GDM1 (cell line): ENCODE measurements around the gene ACAA1.
"Not testable (repeated sequence)": the region's sequence is repeated elsewhere in the genome, so short reads cannot be mapped to it uniquely, and the experiment has no call there.

Experiments used
- DNase-seq: peaks from one replicate; lab custom pipeline; 2025; lab: John Stamatoyannopoulos, UW

The ACAA1 gene

GRCh38 chr3:38136777-38137614 is at the start of gene ACAA1:
ACAA1 (minus strand) TSS chr3:38137127; CDS start chr3:38137035, 92 bp downstream.
- DNase-seq, result peak; percentile 98

- DNase-seq, result no peak
Measured at GRCh38 chr3:38177181-38177580, 40.3 kb upstream of the ACAA1 start.

DNA sequence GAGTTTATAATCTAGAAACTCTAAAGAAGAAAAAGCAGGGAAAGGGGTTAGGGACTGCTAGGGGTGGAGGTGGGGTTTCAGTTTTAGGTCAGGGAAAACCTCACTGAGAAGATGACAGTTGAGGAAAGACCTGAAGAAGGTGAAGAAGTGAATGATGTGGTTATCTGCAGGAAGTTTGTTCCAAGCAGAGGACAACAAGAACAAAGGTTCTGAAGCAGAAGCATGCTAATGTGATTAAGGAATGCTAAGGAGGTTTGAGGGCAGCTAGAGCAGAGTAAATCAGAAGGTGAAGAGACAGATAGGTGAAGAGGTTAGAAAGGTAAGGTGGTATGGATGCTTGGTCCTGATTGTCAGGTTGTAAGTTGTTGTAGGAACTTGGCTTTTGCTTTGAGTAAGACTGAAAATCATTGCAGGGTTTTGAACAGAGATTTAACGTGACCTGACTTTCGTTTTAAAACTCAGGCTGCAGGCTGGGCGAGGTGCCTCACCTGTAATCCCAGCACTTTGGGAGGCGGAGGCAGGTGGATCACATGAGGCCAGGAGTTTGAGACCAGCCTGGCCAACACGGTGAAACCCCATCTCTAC is 37.0 kb upstream of the ACAA1 start:
- DNase-seq, result no peak

- no peak for DNase-seq
Measured at GRCh38 chr3:38171622-38172021, 34.7 kb upstream of the ACAA1 start.

DNA sequence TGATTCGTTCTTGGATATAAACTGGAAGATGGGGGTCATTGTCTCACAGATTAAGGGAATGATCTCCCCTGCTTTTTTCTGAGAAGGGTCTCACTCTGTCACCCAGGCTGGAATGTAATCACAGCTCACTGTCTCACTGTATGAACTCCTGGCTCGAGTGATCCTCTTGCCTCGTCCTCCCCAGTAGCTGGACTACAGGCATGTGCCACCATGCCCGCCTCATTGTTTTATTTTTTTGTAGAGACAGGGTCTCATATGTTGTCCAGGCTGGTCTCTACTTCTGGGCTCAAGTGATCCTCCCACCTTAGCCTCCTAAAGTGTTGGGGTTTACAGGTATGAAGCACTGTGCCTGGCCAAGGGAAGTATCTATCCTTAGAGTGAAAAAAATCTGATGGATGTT is 33.8 kb upstream of the ACAA1 start:
- DNase-seq, result no peak

GRCh38 chr3:38169027-38169317 is 32.0 kb upstream of the ACAA1 start:
- no peak for DNase-seq

- no peak for DNase-seq
Measured at GRCh38 chr3:38168151-38169026, 31.5 kb upstream of the ACAA1 start.

- DNase-seq, result no peak
Measured at GRCh38 chr3:38167591-38167990, 30.7 kb upstream of the ACAA1 start.

GRCh38 chr3:38165722-38166387 is 28.9 kb upstream of the ACAA1 start:
- DNase-seq, result no peak

GRCh38 chr3:38164952-38165721 is 28.2 kb upstream of the ACAA1 start, which contains the start of gene OXSR1:
OXSR1 (plus strand) TSS chr3:38165537; CDS start chr3:38165877, 340 bp downstream.
- DNase-seq, result peak; percentile 99

GRCh38 chr3:38164643-38164951 is 27.7 kb upstream of the ACAA1 start:
- DNase-seq, result no peak

DNA sequence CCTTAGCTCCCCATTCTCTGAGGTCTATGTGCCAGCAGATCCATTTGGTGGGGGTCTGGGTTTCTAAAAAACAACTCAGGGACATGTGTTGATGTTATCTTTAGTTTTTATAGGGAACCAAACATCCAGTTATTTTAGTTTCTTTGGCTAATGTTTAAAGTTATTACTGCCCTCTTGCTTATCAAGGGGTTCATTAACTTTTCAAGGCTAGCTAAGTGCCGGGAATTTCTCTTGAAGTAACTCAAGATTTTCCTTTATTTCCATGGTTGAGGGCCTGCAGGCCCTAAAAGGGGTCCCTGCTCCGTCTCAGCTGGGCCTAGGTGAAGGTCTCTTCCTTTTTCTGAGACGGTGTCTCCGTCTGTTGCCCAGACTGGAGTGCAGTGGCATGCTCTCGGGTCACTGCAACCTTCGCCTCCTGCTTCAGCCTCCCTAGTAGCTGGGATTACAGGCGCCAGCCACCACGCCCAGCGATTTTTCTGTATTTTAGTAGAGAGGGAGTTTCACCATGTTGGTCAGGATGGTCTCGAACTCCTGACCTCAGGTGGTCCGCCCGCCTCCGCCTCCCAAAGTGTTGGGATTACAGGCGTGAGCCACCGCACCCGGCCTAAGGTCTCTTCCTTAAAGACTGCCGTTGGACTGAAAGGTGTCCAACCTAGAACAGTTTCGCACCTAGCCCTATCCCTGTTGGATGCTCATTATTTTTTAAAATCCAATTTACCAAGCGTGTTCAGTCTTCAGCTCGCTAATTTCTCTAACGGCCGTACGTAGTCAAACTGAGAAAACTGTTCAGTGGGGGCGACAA is 27.1 kb upstream of the ACAA1 start:
- DNase-seq, result no peak

GRCh38 chr3:38163117-38163840 is 26.4 kb upstream of the ACAA1 start:
- peak; percentile 10 for DNase-seq

DNA sequence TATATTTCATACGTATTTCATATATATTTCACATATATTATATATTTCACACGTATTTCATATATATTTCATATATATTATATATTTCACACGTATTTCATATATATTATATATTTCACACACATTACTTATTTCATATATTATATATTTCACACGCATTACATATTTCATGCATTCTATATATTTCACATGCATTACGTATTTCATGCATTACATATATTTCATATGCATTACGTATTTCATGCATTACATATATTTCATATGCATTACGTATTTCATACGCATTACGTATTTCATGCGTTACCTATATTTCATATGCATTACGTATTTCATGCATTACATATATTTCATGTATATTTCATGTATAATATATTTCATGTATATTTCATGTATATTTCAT is 23.8 kb upstream of the ACAA1 start:
- DNase-seq, result not testable (repeated sequence)

GRCh38 chr3:38158472-38158871 is 21.5 kb upstream of the ACAA1 start:
- no peak for DNase-seq

DNA sequence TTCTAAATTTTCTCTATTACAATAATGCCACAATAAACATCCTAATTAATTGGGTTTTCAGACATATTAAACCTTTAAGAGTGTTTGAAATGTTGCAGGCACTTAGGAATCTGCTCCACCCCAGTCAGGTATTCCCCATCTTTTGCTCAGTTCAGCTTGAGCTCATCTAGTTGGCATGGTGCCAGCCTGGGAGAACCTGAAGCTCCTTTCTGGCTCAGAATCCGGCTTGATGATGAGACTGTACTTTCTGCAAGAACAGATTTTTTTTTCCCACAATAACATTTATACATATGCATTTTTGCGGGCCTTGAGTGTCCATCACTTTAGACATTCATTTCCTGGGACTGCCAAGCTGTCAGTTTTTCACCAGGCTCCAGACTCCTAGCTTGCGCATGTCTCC is 20.7 kb upstream of the ACAA1 start:
- DNase-seq, result no peak

GRCh38 chr3:38157117-38157516 is 20.2 kb upstream of the ACAA1 start:
- no peak for DNase-seq

DNA sequence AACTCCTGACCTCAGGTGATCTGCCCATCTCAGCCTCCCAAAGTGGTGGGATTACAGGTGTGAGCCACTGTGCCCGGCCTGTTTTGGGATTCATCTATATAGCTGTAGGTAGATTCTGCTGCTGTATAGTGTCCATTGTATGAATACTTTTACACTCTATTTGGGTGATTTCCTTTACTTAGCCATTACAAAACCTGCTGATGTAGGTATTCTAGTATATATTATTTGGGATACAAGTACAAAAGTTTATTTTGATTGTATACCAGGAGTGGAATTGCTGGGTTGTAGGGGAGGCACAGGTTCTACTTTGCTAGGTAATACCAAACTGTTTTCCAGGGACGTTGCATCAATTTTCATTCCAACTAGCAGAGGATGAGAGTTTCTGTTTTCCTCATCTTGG is 18.9 kb upstream of the ACAA1 start:
- no peak for DNase-seq

DNA sequence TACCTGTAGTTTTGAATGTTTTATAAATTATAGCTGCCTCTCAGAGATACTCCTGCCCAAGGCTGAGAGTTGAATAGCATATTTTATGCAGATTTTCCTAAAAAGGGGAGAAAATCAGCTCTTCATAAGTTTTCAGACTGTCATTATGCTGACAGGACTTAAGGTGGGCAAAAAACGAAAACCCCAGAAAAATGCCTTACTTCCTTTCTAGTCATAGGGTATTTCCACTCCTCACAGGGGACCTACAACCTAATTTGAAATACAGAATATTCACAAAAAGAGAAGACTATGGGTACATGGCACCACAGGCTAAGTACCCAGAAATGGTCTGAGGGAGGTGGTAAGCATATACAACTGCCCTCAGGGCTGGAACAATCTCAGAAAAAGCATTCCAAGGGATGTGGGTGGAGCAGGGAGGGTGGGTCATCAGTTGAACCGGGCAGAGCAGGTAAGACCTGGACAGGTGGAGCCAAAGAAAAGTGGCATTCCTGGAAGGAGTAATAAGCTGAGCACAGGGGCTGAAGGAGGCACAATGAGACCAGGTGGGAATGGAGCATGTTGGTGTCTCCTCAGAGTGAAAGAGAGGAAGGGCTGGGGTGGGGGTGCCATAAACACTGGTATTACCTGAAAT is 17.8 kb upstream of the ACAA1 start:
- no peak for DNase-seq
